GM10266 (cell line): ENCODE measurements around the gene APLNR.

Experiments used
- DNase-seq: peaks from one replicate; pipeline ENCODE4 v3.0.0; 2012; ENCODE audit errors: extremely low spot score
- CTCF ChIP-seq: IDR thresholded peaks from 2 replicates; pipeline ENCODE4 v1.5.1; 2012; ENCODE audit warnings: mild to moderate bottlenecking, low read depth; ENCODE audit not compliant: control insufficient read depth, insufficient read depth; ENCODE audit errors: missing control alignments

The APLNR gene

GRCh38 chr11:57276169-57276970 lies 39.3 kb upstream of the APLNR start:
- no peak for TF ChIP-seq CTCF
- no peak for DNase-seq

GRCh38 chr11:57275582-57275981 lies 38.5 kb upstream of the APLNR start:
- no peak for TF ChIP-seq CTCF

GRCh38 chr11:57274904-57275498 lies 38.0 kb upstream of the APLNR start:
- no peak for TF ChIP-seq CTCF
- no peak for DNase-seq

More at GRCh38 chr11:57275582-57275981, 38.5 kb upstream of the APLNR start:
- DNase-seq, result no peak

GRCh38 chr11:57273448-57274058 lies 36.5 kb upstream of the APLNR start:
- no peak for TF ChIP-seq CTCF
- no peak for DNase-seq

- no peak for TF ChIP-seq CTCF
- DNase-seq, result no peak
Measured at GRCh38 chr11:57269571-57270021, 32.5 kb upstream of the APLNR start.

GRCh38 chr11:57266157-57266556 lies 29.1 kb upstream of the APLNR start:
- no peak for TF ChIP-seq CTCF
- DNase-seq, result no peak

- TF ChIP-seq CTCF, result no peak
- DNase-seq, result no peak
Measured at GRCh38 chr11:57263351-57263750, 26.3 kb upstream of the APLNR start.
